Measurements from ENCODE around the gene HYAL1.

DNA sequence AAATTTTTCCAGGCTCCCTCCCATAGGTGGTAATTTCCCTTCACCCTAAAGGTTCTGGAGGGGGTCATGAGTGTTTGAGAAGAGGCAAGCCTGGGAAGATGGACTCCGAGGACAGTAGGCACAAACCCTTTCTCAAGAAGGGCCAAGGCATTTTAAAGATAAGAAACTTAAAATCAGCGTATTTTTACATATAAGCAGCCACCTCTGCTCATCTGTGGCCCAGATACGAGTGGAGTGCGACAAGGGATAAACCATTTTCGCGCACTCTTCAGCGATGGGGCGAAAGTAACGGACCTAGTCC, 36.7 kb upstream of the HYAL1 start:
- TF ChIP-seq EP300 (IDR thresholded peaks at IDR 0.05) (no peak), POLR2A (IDR thresholded peaks at IDR 0.05) (no peak)
- TF ChIP-seq, protein P1, sequence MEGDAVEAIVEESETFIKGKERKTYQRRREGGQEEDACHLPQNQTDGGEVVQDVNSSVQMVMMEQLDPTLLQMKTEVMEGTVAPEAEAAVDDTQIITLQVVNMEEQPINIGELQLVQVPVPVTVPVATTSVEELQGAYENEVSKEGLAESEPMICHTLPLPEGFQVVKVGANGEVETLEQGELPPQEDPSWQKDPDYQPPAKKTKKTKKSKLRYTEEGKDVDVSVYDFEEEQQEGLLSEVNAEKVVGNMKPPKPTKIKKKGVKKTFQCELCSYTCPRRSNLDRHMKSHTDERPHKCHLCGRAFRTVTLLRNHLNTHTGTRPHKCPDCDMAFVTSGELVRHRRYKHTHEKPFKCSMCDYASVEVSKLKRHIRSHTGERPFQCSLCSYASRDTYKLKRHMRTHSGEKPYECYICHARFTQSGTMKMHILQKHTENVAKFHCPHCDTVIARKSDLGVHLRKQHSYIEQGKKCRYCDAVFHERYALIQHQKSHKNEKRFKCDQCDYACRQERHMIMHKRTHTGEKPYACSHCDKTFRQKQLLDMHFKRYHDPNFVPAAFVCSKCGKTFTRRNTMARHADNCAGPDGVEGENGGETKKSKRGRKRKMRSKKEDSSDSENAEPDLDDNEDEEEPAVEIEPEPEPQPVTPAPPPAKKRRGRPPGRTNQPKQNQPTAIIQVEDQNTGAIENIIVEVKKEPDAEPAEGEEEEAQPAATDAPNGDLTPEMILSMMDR (IDR thresholded peaks at IDR 0.05), result no peak
